Testis (tissue), 2 donors: ENCODE data around the gene GART.

Experiments
- CTCF ChIP-seq, 3 experiments: fragments of 450-650 bp in 2 of 3; fragments of 200-600 bp in 1 of 3; sonication (generic) in 1 of 3; IDR thresholded peaks; one replicate each; pipeline ENCODE4 v1.5.1; 2016 to 2019; ENCODE audit warnings: antibody characterized with exemption in 3 of 3, mild to moderate bottlenecking in 2 of 3, moderate library complexity in 1 of 3
- POLR2A ChIP-seq: fragments of 450-650 bp; IDR thresholded peaks from one replicate; pipeline ENCODE4 v1.6.1; 2017; ENCODE audit warnings: antibody characterized with exemption, mild to moderate bottlenecking, moderate library complexity

GRCh38 chr21:33539616-33540015 lies 2.3 kb downstream of the GART start:
- TF ChIP-seq CTCF (IDR thresholded peaks at IDR 0.05) (no peak), POLR2A (no peak)
